OCI-LY3 (cell line): Measurements from ENCODE around the gene DOCK10.

Source experiments
- EZH2phosphoT487 ChIP-seq: fragments of 200-600 bp; shearing (Covaris generic); IDR thresholded peaks from 2 replicates; pipeline ENCODE4 v1.6.1; 2018; ENCODE audit warnings: antibody characterized with exemption, mixed run types, low read depth
- TF ChIP-seq, protein P1 (sequence below): fragments of 200-600, 300-600 bp; sonication (generic); IDR thresholded peaks from 2 replicates; pipeline ENCODE4 v1.5.1; 2014; ENCODE audit warnings: antibody characterized with exemption, low read length, low read depth

DNA sequence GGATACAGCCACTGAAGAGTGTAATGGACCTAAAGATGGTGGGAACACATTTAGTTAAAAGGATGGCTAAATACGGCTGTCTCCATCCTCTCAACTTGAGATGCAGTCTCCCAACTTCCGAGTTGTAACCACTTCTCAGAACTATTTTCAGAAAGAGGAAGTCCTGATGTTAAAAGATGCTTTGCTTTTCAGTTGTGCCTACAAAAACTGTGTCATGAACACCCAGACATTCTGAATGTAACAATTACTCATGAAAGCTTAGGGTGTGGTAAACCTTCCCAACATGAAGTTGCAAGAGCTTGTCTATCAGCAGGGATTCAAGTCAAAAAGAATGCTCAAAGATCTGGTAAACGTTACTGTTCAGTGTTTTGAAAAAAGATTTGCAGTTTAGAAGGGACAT, 147.9 kb downstream of the DOCK10 start:
- TF ChIP-seq, protein P1, sequence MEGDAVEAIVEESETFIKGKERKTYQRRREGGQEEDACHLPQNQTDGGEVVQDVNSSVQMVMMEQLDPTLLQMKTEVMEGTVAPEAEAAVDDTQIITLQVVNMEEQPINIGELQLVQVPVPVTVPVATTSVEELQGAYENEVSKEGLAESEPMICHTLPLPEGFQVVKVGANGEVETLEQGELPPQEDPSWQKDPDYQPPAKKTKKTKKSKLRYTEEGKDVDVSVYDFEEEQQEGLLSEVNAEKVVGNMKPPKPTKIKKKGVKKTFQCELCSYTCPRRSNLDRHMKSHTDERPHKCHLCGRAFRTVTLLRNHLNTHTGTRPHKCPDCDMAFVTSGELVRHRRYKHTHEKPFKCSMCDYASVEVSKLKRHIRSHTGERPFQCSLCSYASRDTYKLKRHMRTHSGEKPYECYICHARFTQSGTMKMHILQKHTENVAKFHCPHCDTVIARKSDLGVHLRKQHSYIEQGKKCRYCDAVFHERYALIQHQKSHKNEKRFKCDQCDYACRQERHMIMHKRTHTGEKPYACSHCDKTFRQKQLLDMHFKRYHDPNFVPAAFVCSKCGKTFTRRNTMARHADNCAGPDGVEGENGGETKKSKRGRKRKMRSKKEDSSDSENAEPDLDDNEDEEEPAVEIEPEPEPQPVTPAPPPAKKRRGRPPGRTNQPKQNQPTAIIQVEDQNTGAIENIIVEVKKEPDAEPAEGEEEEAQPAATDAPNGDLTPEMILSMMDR = no peak
- TF ChIP-seq EZH2phosphoT487 = no peak
